ENCODE measurements around the gene WDR82. TPM values are rescaled to one million over a fixed set of nuclear protein-coding genes. Genes with fewer than 3 reads are reported as not detected.

WDR82 gene
- total RNA-seq, 4 donors from 2014 or later, result 14.6 to 44.9 (median 40.8) TPM

GRCh38 chr3:52315977-52316764, 37.7 kb upstream of the WDR82 start, which contains the start of gene DNAH1:
Gene DNAH1, plus strand, starts transcription at chr3:52316319. Its CDS starts 6,124 bp downstream, at chr3:52322443.
- WGBS, 2 donors (ENCODE audit: low coverage in 1 of 2), result 88 to 100% methylated on average over 1 to 3 of the region's 3 CpGs
- DNase-seq, result no peak
- in situ Hi-C loops (cut with MboI; ENCODE audit: low pct_ligation_motif_present in 1 of 4, low pct_unique_long_range_greater_than_20kb in 1 of 4, low sequenced_read_pairs in 3 of 4), result no loop called here
- TF ChIP-seq POLR2A (IDR thresholded peaks at IDR 0.05) (no peak), CTCF (IDR thresholded peaks at IDR 0.05) (no peak), EP300 (IDR thresholded peaks at IDR 0.05; ENCODE audit: low read depth) (no peak), POLR2AphosphoS5 (IDR thresholded peaks at IDR 0.05) (no peak)
- Histone ChIP-seq H3K4me1 (peaks cover 4 to 19% (median 12%) of the 10 kb centered on the region in 4 donors), H3K27ac (no peak within 1 kb of the TSS), H3K36me3 (no peaks in the 10 kb centered on the region), H3K4me3 (peak within 1 kb of the TSS in 3 of 4 donors; percentile 26 to 47 (median 28)), H3K27me3 (no peaks in the 10 kb centered on the region), H3K9me3 (no peaks in the 10 kb centered on the region)
- intact Hi-C loops (cut with DNase I; ENCODE audit: low total_unique reads), result no loop called here

GRCh38 chr3:52315006-52315405, 36.6 kb upstream of the WDR82 start:
- in situ Hi-C loops (cut with MboI; ENCODE audit: low pct_ligation_motif_present in 1 of 4, low pct_unique_long_range_greater_than_20kb in 1 of 4, low sequenced_read_pairs in 3 of 4), result no loop called here
- Histone ChIP-seq H3K27me3 (no peaks in the 10 kb centered on the region), H3K4me1 (peaks cover 4 to 19% (median 12%) of the 10 kb centered on the region in 4 donors), H3K4me3 (no peak overlapping the region), H3K27ac (no peak overlapping the region), H3K36me3 (no peaks in the 10 kb centered on the region), H3K9me3 (no peaks in the 10 kb centered on the region)
- WGBS, 2 donors (ENCODE audit: low coverage in 1 of 2), result 95% methylated on average over 6 of the region's 6 CpGs; no CpG with 5 or more reads in 1 of the 2 donors
- no peak for DNase-seq
- TF ChIP-seq CTCF (IDR thresholded peaks at IDR 0.05), result no peak
- no peak for TF ChIP-seq POLR2AphosphoS5 (IDR thresholded peaks at IDR 0.05)
- no peak for TF ChIP-seq EP300 (IDR thresholded peaks at IDR 0.05; ENCODE audit: low read depth)
- no peak for TF ChIP-seq POLR2A (IDR thresholded peaks at IDR 0.05)
- intact Hi-C loops (cut with DNase I; ENCODE audit: low total_unique reads), result no loop called here

- in situ Hi-C loops (cut with MboI; ENCODE audit: low pct_ligation_motif_present in 1 of 4, low pct_unique_long_range_greater_than_20kb in 1 of 4, low sequenced_read_pairs in 3 of 4), result no loop called here
- Histone ChIP-seq H3K9me3 (no peaks in the 10 kb centered on the region), H3K27ac (no peak overlapping the region), H3K4me1 (peaks cover 4 to 19% (median 12%) of the 10 kb centered on the region in 4 donors), H3K36me3 (no peaks in the 10 kb centered on the region), H3K27me3 (no peaks in the 10 kb centered on the region), H3K4me3 (no peak overlapping the region)
- WGBS, 2 donors (ENCODE audit: low coverage in 1 of 2), result 96% methylated on average over 3 of the region's 3 CpGs; no CpG with 5 or more reads in 1 of the 2 donors
- no peak for DNase-seq
- intact Hi-C loops (cut with DNase I; ENCODE audit: low total_unique reads), result no loop called here
- TF ChIP-seq CTCF (IDR thresholded peaks at IDR 0.05), result no peak
- TF ChIP-seq POLR2A (IDR thresholded peaks at IDR 0.05), result no peak
- no peak for TF ChIP-seq POLR2AphosphoS5 (IDR thresholded peaks at IDR 0.05)
- TF ChIP-seq EP300 (IDR thresholded peaks at IDR 0.05; ENCODE audit: low read depth), result no peak
Observed at GRCh38 chr3:52314489-52314888, 36.0 kb upstream of the WDR82 start.

- Histone ChIP-seq H3K4me3 (no peak overlapping the region), H3K27ac (peak overlapping the region in 3 of 4 donors; percentile 19 to 40 (median 35)), H3K4me1 (peaks cover 4 to 19% (median 12%) of the 10 kb centered on the region in 4 donors), H3K36me3 (no peaks in the 10 kb centered on the region), H3K9me3 (no peaks in the 10 kb centered on the region), H3K27me3 (no peaks in the 10 kb centered on the region)
- 62% methylated on average over 4 of the region's 4 CpGs; no CpG with 5 or more reads in 1 of the 2 donors for WGBS, 2 donors (ENCODE audit: low coverage in 1 of 2)
- no peak for TF ChIP-seq EP300 (IDR thresholded peaks at IDR 0.05; ENCODE audit: low read depth)
- TF ChIP-seq POLR2A (IDR thresholded peaks at IDR 0.05), result no peak
- TF ChIP-seq CTCF (IDR thresholded peaks at IDR 0.05), result no peak
- no peak for TF ChIP-seq POLR2AphosphoS5 (IDR thresholded peaks at IDR 0.05)
- peak; percentile 53 for DNase-seq
- intact Hi-C loops (cut with DNase I; ENCODE audit: low total_unique reads), result no loop called here
- in situ Hi-C loops (cut with MboI; ENCODE audit: low pct_ligation_motif_present in 1 of 4, low pct_unique_long_range_greater_than_20kb in 1 of 4, low sequenced_read_pairs in 3 of 4), result no loop called here
Observed at GRCh38 chr3:52313774-52314188, 35.3 kb upstream of the WDR82 start.
